Vagina (tissue), 2 donors: ENCODE measurements around the gene GAN.
A peak's percentile ranks its signal among the peaks of the same experiment; 100 is the strongest.

Experiments used
- CTCF ChIP-seq, 3 experiments: fragments of 450-650 bp in 2 of 3; fragments of 200-600 bp in 1 of 3; sonication (generic) in 1 of 3; IDR thresholded peaks; one replicate each; pipeline ENCODE4 v1.5.1; 2017 to 2019; ENCODE audit warnings: antibody characterized with exemption in 3 of 3, mild to moderate bottlenecking in 2 of 3, moderate library complexity in 2 of 3
- POLR2AphosphoS5 ChIP-seq, 2 donors: sonication (generic); formaldehyde crosslinking; IDR thresholded peaks; one replicate each; pipeline ENCODE4 v1.9.0; 2017; ENCODE audit warnings: antibody characterized with exemption in 2 of 2, mild to moderate bottlenecking in 2 of 2, low read depth in 1 of 2; ENCODE audit not compliant: insufficient read depth in 1 of 2

- no peak for TF ChIP-seq CTCF (IDR thresholded peaks at IDR 0.05)
- peak in 1 of 2 donors; percentile 17 for TF ChIP-seq POLR2AphosphoS5 (IDR thresholded peaks at IDR 0.05; ENCODE audit: insufficient read depth in 1 of 2, low read depth in 1 of 2)
Observed at GRCh38 chr16:81283044-81283443, 31.7 kb upstream of the GAN start.
